GM21717 (cell line): Measurements from ENCODE around the gene SYMPK.
A peak's percentile ranks its signal among the peaks of the same experiment; 100 is the strongest.

Experiments
- ATAC-seq: cut with Tn5 transposase; IDR thresholded peaks from one replicate; pipeline ENCODE4 v1.9.1; 2021; ENCODE audit warnings: mild to moderate bottlenecking, moderate library complexity; ENCODE audit not compliant: unreplicated experiment

The SYMPK gene

DNA sequence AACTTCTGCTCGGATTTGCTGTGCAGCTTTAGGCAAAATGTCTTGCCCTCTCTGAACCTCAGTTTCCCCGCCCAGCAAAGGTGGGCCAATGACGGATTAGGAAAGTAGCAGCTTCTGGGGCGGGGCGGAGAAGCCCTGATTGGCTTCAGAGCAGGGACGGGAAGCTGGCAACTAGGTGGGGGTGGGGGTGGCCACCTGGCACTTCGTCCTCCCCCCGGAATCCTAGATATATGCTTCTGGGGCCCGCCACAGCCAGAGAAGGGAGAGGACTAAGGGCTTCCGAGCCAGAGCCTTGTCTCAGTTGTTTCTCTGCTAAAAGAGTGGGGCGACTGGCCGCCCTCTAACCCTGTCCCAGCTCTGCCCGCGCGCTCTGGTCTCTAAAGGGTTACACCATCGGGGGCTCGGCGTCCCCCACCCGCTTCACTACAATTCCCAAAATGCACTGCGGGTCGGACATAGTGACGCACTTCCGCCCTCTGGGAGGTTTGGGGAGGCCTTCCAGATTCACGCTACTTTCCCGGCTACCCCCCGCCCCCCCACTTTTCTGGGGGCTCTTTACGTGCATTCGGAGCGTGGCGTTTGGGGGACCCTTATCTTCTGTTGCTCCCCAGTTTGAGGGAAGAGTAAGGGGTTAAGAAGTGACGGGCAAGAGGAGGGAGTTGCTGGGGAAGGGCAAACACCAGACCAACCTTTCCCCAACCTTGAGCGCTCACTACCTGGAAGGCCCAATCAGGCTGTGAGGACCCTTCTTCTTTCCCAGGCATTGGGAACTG, 23.7 kb upstream of the SYMPK start:
- peak; percentile 45 for ATAC-seq

DNA sequence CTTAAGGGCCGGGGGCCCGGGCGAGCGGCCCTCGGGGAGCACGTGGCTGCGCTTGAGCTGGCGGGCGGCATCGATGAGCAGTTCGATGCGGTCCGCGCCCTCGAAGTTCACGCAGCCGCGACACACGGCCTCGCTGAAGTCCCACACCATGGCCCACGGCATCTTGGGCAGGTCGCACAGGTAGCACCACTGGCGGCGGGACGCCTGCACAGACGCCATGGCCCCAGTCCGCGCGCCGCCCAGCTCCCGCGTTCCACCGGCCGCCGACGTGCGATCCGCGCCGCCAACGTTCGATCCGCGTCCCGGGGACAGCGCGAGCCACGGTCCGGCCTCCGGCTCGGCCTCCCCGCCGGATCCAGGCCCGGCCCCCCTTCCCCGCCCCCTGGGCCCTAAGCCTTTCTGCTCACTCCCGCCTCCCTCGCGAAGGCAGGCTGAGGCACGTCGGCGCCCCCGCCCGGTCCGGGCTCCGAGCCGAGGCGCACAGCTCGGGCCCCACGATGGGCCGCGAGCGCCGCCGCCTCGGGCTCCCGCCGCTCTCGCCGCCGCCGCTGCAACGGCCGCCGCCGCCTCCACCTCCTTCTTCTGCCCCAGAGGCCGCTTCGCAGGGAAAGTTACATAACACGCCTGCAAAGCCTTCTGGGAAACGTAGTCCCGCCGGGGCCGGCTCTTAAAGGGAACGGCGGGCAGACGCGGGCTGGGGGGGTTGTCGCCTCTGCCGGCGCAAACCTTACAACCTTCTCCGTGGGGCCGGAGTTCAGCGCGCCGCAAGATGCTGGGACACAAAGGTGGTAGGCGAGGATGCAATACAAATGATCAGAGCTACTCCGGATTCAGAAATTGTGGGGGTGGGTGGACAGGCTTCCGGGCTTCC, 22.8 kb upstream of the SYMPK start, which contains the start of gene IRF2BP1:
TSS of gene IRF2BP1 (minus strand) at position 586 of the 871 bp plus-strand sequence. CDS start at position 219, 367 bp downstream.
- peak; percentile 40 for ATAC-seq

- no peak for ATAC-seq
Observed at GRCh38 chr19:45884682-45885555, 22.0 kb upstream of the SYMPK start.

DNA sequence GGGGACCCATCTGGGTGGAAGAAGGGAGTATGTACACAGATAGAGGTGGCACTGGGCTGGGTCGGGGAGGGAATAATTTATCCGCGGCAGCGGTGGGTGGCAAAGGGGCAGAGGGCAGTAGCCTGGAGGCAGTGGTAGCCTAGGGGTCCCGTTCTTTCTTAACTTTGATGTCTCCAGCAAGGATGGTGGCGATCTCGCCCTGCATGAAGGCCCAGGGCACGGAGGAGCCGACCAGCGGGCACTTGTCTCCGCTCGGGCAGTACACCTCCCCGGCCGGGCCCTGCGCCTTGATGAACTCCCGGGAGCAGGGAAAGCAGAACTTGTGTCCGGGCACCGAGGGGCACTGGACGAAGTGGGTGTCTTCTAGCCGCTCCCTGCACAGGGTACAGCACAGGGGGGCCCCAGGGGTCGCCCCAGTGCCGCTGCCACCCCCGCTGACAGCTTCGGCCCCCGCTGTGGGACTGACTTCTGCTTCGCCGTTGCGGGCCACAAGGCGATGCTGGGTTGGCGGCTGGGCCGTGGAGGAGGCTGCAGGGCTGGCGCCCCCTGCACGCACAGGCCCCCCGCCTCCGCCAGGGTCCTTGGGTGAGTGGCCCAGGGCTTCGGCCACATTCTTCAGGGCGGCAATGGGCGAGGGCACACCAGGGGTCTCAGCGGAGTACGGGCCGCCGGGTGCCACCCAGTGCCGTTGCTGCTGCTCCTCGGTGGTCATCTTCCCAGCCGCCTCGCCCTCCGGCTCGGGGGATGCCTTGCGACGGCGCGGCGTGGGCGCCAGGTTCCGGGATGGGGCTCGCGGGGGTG, 21.1 kb upstream of the SYMPK start:
- no peak for ATAC-seq

DNA sequence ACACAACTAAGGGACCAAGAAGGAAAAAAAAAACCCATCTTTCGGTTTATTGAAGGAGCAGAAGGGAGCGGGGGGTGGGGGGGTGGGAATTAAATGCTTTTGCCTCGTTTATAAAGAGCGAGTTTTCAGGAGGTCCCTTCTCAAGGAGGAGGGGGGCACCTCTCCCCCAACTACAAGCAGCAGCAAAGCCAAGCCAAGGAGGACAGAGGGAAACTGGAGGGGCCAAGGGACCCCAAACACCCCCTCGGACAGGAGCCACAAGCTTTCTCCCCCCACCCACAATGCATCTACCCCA, 20.6 kb upstream of the SYMPK start:
- no peak for ATAC-seq

DNA sequence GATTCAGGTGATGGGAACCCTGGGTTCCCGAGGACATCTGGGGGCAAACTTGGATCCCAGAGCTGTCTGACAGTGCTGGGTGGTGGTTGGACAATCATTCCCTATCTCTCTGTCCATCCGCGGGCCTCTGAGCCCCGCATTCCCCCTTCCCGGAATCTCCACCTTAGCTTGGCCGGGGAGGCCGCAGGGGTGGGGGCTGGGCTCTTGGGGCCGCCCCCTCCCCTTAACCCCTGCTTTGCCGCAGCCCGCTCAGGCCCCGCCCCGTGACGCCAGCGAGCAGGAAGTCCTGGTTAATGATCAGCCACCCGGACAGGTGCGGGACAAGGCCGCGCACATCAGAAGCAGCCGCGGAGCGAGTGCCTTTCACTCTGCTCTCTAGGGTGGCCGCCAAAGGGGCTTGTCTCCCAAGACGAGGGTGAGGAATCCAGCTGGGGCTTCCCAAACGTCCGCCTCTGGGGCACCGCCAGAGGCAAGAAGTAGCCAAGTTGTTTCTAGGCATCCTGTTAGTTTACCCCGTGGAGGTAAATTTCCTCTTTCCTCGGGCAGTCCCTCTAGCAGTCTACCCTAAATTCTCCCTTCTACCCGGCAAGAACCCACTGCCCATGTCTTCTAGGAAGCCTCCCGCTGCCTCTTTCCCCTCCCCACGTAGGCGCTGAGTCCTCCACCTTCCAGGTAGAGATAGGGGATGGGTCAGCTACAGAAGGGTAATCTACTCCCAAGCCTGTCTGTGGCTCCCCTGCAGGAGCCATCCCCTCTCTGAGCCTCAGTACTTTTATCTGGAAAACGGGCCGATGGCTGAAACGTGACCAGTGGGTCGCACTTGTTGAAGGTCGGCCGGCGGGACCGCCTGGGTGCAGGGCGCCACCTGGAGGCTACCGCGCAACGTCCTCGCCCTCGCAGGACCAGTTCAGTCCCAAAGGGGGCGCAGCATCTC, 20.0 kb upstream of the SYMPK start:
- no peak for ATAC-seq

GRCh38 chr19:45881909-45882528, 19.1 kb upstream of the SYMPK start:
- no peak for ATAC-seq

DNA sequence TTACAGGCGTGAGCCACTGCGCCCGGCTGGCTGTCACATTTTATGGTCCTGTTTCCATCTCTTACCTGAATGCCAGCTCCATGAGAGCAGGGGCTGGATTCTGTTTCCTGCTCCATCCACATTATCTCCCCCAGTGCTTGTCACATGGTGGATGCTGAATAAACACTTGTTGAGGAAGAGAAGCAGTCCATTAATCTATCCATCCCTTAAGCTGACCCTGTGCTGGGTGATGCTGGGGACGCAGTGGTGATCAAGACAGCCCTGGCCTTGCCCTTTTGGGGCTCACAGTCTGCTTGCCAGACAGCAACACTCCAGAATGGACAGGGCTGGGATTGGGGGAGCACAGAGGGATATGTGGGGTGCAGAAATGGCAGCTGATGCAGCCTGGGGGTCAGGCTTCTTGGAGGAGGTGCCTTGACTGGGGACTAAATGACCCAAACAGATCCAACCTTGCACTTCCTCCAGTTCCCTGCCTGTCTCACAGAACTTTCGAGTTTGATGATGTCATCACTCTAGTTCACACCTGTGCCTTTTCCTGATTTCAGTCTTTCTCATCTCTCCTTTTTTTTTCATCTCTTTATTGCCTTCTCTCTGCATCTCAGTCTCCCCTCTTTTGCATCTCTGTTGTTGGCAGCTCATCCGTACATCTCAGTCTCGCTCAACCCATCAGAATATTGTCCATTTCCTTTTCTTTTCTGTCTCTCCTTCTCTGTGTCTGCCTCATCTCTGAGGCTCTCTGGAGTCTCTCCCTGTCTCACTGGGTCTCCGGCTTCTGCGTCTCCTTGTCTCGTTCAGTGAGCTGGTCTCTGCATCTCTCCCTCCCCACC, 18.3 kb upstream of the SYMPK start:
- no peak for ATAC-seq

GRCh38 chr19:45879971-45880370, 17.0 kb upstream of the SYMPK start:
- no peak for ATAC-seq

GRCh38 chr19:45879055-45879454, 16.1 kb upstream of the SYMPK start:
- no peak for ATAC-seq

DNA sequence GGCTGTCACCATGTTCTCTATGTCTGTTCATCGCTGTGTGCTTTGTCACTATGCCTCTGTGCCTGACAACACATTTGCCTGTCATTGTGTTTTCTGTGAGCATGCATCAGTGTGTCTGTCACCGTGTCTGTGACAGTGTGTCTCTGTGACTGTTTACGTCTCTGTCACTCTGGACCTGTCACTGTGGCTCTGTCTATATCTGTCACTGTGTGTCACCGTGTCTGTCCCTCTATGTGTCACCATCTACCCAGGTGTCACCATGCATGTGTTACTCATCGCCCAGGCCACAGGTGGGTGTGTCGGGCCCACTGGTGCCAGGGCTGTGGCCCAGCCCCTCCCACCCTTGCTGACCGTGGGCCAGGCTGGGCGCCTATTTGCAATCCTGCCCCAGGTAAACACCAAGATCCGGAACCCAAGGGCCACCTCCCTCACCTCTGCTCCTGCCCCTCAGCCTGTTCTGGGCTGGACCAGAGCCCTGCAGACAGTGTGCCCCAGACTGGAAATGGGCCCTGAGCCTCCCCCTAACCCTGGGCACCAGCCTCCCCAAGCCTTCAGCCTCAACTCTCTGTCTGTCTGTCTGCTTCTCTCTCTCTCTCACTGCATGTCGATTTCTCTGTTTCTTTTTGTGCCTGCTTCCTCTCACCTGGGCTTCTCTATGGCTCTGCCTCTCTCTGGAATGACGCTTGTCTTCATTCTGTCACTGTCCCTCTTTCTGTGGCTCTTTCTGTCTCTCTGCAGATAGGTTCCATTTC, 15.3 kb upstream of the SYMPK start:
- ATAC-seq, result no peak

DNA sequence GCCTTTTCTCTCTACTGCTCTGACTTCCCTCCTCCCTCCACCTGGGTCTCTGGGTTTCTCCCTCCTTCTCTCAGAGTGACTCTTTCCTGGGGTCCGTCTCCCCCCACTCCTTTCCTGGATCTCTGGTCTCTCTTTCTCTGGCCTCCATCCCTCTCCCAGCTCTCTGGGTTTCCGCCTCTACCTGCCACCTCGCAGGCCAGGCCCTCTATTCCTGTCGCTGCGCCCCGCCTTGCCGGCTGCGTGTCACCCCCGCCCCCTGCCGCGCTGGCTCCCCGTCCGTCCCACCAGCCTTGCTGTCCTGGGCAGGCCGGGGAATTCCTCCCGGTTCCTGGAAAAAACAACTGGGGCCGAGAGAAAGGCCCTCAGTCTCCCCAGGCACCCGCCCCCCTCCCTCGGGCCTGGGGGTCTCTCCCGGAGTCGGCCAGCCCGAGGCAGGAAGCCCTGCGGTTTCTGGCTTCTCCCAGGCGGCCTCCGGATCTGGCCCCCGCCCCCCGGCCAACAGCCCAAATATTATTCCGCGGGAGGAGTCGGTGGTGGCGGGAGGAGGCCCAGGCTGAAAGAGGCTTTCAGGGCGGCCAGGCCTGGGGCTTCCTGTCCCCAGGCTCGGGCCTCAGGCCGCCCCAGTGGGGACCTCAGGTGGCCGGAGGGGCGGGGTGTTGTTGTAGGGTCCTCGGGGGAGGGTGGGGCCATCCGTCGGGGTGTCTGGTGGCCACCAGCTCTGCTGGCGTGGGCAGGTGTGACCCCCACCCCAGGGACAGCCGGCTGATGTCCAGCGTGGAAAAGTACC, 13.7 kb upstream of the SYMPK start:
- ATAC-seq, result no peak

DNA sequence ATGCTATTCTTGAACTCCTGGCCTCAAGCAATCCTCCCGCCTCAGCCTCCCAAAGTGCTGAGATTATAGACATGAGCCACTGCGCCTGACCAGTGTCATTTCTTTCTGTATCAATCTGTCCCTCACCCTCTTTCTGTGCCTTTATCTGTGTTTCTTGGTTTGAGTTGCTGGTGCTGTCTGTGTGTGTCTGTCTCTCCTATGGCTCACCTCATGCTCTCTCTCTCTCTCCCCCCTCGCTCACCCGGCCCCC, 13.1 kb upstream of the SYMPK start:
- no peak for ATAC-seq

DNA sequence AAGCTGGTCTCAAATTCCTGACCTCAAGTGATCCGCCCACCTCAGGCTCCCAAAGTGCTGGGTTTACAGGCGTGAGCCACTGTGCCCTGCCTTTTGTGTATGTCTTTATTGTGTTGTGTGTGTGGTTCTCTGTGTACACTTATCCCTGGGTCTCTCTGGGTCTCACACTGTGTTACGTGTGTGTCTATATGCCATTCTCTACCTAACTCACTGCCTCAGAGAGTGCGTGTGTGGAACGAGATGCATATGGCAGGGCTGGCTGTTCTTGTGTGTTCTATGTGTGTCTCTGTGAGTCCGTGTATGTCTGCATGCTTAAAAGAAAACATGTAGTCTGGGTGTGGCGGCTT, 11.6 kb upstream of the SYMPK start:
- ATAC-seq, result no peak

DNA sequence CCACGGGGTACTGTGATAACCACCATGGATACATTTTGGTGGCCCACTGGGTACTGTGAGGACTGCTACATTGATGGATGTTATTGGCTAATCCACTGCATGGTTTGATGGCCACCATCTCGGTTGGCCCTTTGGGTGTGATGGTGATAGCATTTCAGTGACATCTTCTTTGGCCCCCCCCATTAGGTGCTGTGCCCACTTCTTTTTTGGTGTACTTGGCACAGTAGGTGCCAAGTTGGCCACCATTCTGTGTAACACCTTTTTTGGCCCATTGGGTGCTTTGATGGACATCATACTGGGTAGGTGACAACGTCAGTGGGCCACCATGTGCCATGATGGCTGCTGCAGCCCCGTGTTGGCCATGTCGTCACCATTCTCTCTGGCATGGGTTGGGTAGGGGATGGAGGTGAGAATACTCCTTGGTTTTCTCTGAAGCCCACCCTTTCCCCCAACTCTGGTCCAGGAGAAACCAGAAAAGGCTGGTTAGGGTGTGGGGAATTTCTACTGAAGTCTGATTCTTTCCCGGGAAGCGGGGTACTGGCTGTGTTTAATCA, 10.3 kb upstream of the SYMPK start:
- no peak for ATAC-seq

DNA sequence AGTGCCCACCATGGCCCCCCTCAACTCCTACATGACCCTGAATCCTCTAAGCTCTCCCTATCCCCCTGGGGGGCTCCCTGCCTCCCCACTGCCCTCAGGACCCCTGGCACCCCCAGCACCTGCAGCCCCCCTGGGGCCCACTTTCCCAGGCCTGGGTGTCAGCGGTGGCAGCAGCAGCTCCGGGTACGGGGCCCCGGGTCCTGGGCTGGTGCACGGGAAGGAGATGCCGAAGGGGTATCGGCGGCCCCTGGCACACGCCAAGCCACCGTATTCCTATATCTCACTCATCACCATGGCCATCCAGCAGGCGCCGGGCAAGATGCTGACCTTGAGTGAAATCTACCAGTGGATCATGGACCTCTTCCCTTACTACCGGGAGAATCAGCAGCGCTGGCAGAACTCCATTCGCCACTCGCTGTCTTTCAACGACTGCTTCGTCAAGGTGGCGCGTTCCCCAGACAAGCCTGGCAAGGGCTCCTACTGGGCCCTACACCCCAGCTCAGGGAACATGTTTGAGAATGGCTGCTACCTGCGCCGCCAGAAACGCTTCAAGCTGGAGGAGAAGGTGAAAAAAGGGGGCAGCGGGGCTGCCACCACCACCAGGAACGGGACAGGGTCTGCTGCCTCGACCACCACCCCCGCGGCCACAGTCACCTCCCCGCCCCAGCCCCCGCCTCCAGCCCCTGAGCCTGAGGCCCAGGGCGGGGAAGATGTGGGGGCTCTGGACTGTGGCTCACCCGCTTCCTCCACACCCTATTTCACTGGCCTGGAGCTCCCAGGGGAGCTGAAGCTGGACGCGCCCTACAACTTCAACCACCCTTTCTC, 9.4 kb upstream of the SYMPK start:
- no peak for ATAC-seq
